OCI-LY7 (cell line): ENCODE measurements around the gene LRRFIP2. TPM values are rescaled to one million over a fixed set of nuclear protein-coding genes. Genes with fewer than 3 reads are reported as not detected.
"Not testable (repeated sequence)": the region's sequence is repeated elsewhere in the genome, so short reads cannot be mapped to it uniquely, and the experiment has no call there.

Experiments used
- BruUV-seq: library from RNA; stranded (reverse); fragments of 400-500 nt; replicated peaks from 2 replicates; lab custom pipeline; 2021; lab: Mats Ljungman, UMichigan
- CTCF ChIA-PET: fragments of 300-600 bp; sonication (Branson Sonifier 250); formaldehyde crosslinking; loops from one replicate; lab custom pipeline; 2022; ENCODE audit warnings: antibody characterized with exemption; ENCODE audit not compliant: unreplicated experiment; lab: Charles Lee
- POLR2A ChIA-PET: fragments of 300-600 bp; sonication (Branson Sonifier 250); formaldehyde crosslinking; loops from one replicate; lab custom pipeline; 2022; ENCODE audit warnings: antibody characterized with exemption; lab: Charles Lee
- DNase-seq: peaks from one replicate; pipeline ENCODE4 v3.0.0-alpha.2; 2015; ENCODE audit warnings: low spot score
- H2AFZ ChIP-seq: fragments of 200-600 bp; sonication (generic), shearing (Covaris generic); 2 replicates; pipeline ENCODE4 v1.6.1; 2014; ENCODE audit warnings: mild to moderate bottlenecking, antibody characterized with exemption, low read length, moderate library complexity
- H3K27ac ChIP-seq: fragments of 200-600 bp; sonication (generic); 2 replicates; pipeline ENCODE4 v1.5.1; 2014; ENCODE audit warnings: mixed run types, low read depth, mild to moderate bottlenecking, moderate library complexity, low read length, inconsistent platforms; ENCODE audit not compliant: poor library complexity, severe bottlenecking
- H3K36me3 ChIP-seq: fragments of 200-600 bp; sonication (generic); 2 replicates; pipeline ENCODE4 v1.6.1; 2014; ENCODE audit warnings: mild to moderate bottlenecking, antibody characterized with exemption, low read length, moderate library complexity, mixed read lengths; ENCODE audit not compliant: insufficient read depth
- H3K4me1 ChIP-seq: fragments of 200-600 bp; sonication (generic); 2 replicates; pipeline ENCODE4 v1.5.1; 2014; ENCODE audit warnings: mild to moderate bottlenecking, low read length; ENCODE audit not compliant: insufficient read depth, poor library complexity, severe bottlenecking
- H3K4me2 ChIP-seq: fragments of 200-600 bp; sonication (generic); 2 replicates; pipeline ENCODE4 v1.6.1; 2014; ENCODE audit warnings: mild to moderate bottlenecking, low read length
- H3K4me3 ChIP-seq: fragments of 200-600 bp; sonication (generic); 2 replicates; pipeline ENCODE4 v1.5.1; 2014; ENCODE audit warnings: mild to moderate bottlenecking, low read depth, low read length; ENCODE audit not compliant: poor library complexity, severe bottlenecking
- H3K79me2 ChIP-seq: fragments of 200-600 bp; sonication (generic); 2 replicates; pipeline ENCODE4 v1.6.1; 2016; ENCODE audit warnings: low read depth, mild to moderate bottlenecking, low read length, moderate library complexity, mixed read lengths; ENCODE audit not compliant: insufficient read depth
- H3K9me2 ChIP-seq: fragments of 200-600 bp; sonication (generic); 2 replicates; pipeline ENCODE4 v1.6.1; 2016; ENCODE audit warnings: mild to moderate bottlenecking, low read length, mixed read lengths; ENCODE audit not compliant: insufficient read depth
- H3K9me3 ChIP-seq: fragments of 200-600 bp; sonication (generic); 2 replicates; pipeline ENCODE4 v1.6.1; 2014; ENCODE audit warnings: mild to moderate bottlenecking, mixed run types, low read length, mixed read lengths
- H4K20me1 ChIP-seq: fragments of 200-600 bp; sonication (generic); 2 replicates; pipeline ENCODE4 v1.6.1; 2014; ENCODE audit warnings: mild to moderate bottlenecking, antibody characterized with exemption, low read length, moderate library complexity, mixed read lengths; ENCODE audit not compliant: insufficient read depth
- CTCF ChIP-seq: fragments of 200-600 bp; sonication (generic); conservative IDR thresholded peaks from 2 replicates; pipeline ENCODE4 v1.5.1; 2014; ENCODE audit warnings: mild to moderate bottlenecking, antibody characterized with exemption, low read length, moderate library complexity, mixed read lengths
- EZH2phosphoT487 ChIP-seq: fragments of 200-600 bp; sonication (generic); IDR thresholded peaks from 2 replicates; pipeline ENCODE4 v1.6.1; 2018; ENCODE audit warnings: low read depth, borderline replicate concordance, mild to moderate bottlenecking, mixed run types, antibody characterized with exemption, low read length, moderate library complexity, mixed read lengths
- intact Hi-C: fragments of 100-400 bp; cut with micrococcal nuclease; formaldehyde crosslinking; loops from one replicate; pipeline ENCODE4 v1.10.0; 2022; ENCODE audit not compliant: unreplicated experiment
- total RNA-seq, 2 experiments: library from RNA; depleted of rRNA in 1 of 2; stranded (reverse); fragments of >200 nt in 1 of 2; shearing (Covaris generic) in 1 of 2; gene quantifications; 2 replicates each; pipeline ENCODE4 v1.2.3, GENCODE V29; 2014 to 2022

The LRRFIP2 gene
- total RNA-seq, 2 experiments from 2014 or later, result 23.7 to 37.3 TPM

GRCh38 chr3:37052860-37053259 is 121.5 kb downstream of the LRRFIP2 start:
- H3K9me2 ChIP-seq, result no peaks in the 10 kb centered on the region
- POLR2A ChIA-PET, result no interaction called here
- no peak for DNase-seq
- no peak overlapping the region for H2AFZ ChIP-seq
- H3K36me3 ChIP-seq, result peaks cover 95% of the 10 kb centered on the region
- TF ChIP-seq EZH2phosphoT487, result no peak
- no peak for TF ChIP-seq CTCF
- BruUV-seq, result no TSS peak
- no peak overlapping the region for H3K4me2 ChIP-seq
- no peaks in the 10 kb centered on the region for H3K79me2 ChIP-seq
- CTCF ChIA-PET, result no interaction called here
- no peak overlapping the region for H3K27ac ChIP-seq
- intact Hi-C loops, result loop anchor here (10.0 kb wide), 2 partner anchors 162 to 328 kb away; no protein-coding TSS in a partner anchor
- H3K4me3 ChIP-seq, result no peak overlapping the region
- peaks cover 12% of the 10 kb centered on the region for H3K4me1 ChIP-seq
- no peaks in the 10 kb centered on the region for H4K20me1 ChIP-seq
- no peaks in the 10 kb centered on the region for H3K9me3 ChIP-seq

GRCh38 chr3:37050282-37050681 is 124.1 kb downstream of the LRRFIP2 start:
- no peaks in the 10 kb centered on the region for H3K9me2 ChIP-seq
- TF ChIP-seq EZH2phosphoT487, result no peak
- TF ChIP-seq CTCF, result no peak
- intact Hi-C loops, result loop anchor here (10.0 kb wide), 2 partner anchors 165 to 325 kb away; no protein-coding TSS in a partner anchor
- H3K9me3 ChIP-seq, result no peaks in the 10 kb centered on the region
- peaks cover 96% of the 10 kb centered on the region for H3K36me3 ChIP-seq
- H3K4me2 ChIP-seq, result no peak overlapping the region
- no peaks in the 10 kb centered on the region for H4K20me1 ChIP-seq
- peaks cover 12% of the 10 kb centered on the region for H3K4me1 ChIP-seq
- no peaks in the 10 kb centered on the region for H3K79me2 ChIP-seq
- H3K4me3 ChIP-seq, result no peak overlapping the region
- POLR2A ChIA-PET, result interaction anchor here (0.6 to 1.2 kb wide), 3 partner anchors 9 to 172 kb away, joined by 3 to 5 read pairs (median 5); no protein-coding TSS in a partner anchor
- H3K27ac ChIP-seq, result no peak overlapping the region
- no TSS peak for BruUV-seq
- DNase-seq, result no peak
- CTCF ChIA-PET, result no interaction called here
- H2AFZ ChIP-seq, result no peak overlapping the region

- CTCF ChIA-PET, H2AFZ ChIP-seq: not testable (repeated sequence)
Measured at GRCh38 chr3:37042712-37043111, 131.7 kb downstream of the LRRFIP2 start.

More at GRCh38 chr3:37042712-37043111, 131.7 kb downstream of the LRRFIP2 start:
- H3K4me1 ChIP-seq, H3K27ac ChIP-seq, BruUV-seq, H4K20me1 ChIP-seq, H3K4me3 ChIP-seq, intact Hi-C loops, H3K79me2 ChIP-seq, H3K9me3 ChIP-seq, DNase-seq, H3K4me2 ChIP-seq, H3K9me2 ChIP-seq: not testable (repeated sequence)
- peaks cover 93% of the 10 kb centered on the region for H3K36me3 ChIP-seq
- POLR2A ChIA-PET, result interaction anchor here (0.7 kb wide), 1 partner anchor 283 kb away, joined by 5 read pairs; no protein-coding TSS in a partner anchor
